Liver (tissue), 9 donors: ENCODE data around the gene OMP. TPM values are rescaled to one million over a fixed set of nuclear protein-coding genes. Genes with fewer than 3 reads are reported as not detected.

Experiments used
- DNase-seq: peaks from one replicate; pipeline ENCODE4 v3.0.0-alpha.2; 2017; ENCODE audit warnings: low spot score
- H3K27ac ChIP-seq, 2 donors: one replicate each; pipeline ENCODE4 v1.7.0; 2013; ENCODE audit warnings: inconsistent platforms in 2 of 2, low read length in 2 of 2, control low read depth in 1 of 2, low read depth in 1 of 2, mild to moderate bottlenecking in 1 of 2
- H3K27me3 ChIP-seq, 4 donors: one replicate each; pipeline versions ENCODE4 v1.6.1 to v1.7.0; 2013; ENCODE audit warnings: low read length in 3 of 4, inconsistent platforms in 1 of 4, mild to moderate bottlenecking in 1 of 4, moderate library complexity in 1 of 4; ENCODE audit not compliant: control insufficient read depth in 4 of 4, insufficient read depth in 4 of 4
- H3K36me3 ChIP-seq, 4 donors: one replicate each; pipeline versions ENCODE4 v1.6.1 to v1.7.0; 2013; ENCODE audit warnings: low read length in 3 of 4, mild to moderate bottlenecking in 3 of 4, low read depth in 1 of 4, moderate library complexity in 1 of 4; ENCODE audit not compliant: control insufficient read depth in 4 of 4, insufficient read depth in 3 of 4
- H3K4me1 ChIP-seq, 4 donors: one replicate each; pipeline versions ENCODE4 v1.6.1 to v1.7.0; 2013; ENCODE audit warnings: low read length in 3 of 4, mild to moderate bottlenecking in 3 of 4, moderate library complexity in 1 of 4; ENCODE audit not compliant: control insufficient read depth in 4 of 4, insufficient read depth in 4 of 4
- H3K4me3 ChIP-seq, 3 donors: one replicate each; pipeline versions ENCODE4 v1.6.1 to v1.7.0; 2013; ENCODE audit warnings: low read length in 3 of 3, control low read depth in 1 of 3, low read depth in 1 of 3, mild to moderate bottlenecking in 1 of 3
- H3K9ac ChIP-seq, 2 donors: one replicate each; pipeline ENCODE4 v1.7.0; 2013; ENCODE audit warnings: low read length in 2 of 2, mild to moderate bottlenecking in 2 of 2, moderate library complexity in 2 of 2, control low read depth in 1 of 2, low read depth in 1 of 2
- H3K9me3 ChIP-seq, 4 donors: one replicate each; pipeline versions ENCODE4 v1.6.1 to v1.7.0; 2013; ENCODE audit warnings: low read length in 3 of 4; ENCODE audit not compliant: control insufficient read depth in 4 of 4
- ATF3 ChIP-seq: IDR thresholded peaks from 2 replicates; pipeline ENCODE4 v1.6.1; 2016; ENCODE audit warnings: antibody characterized with exemption
- CTCF ChIP-seq: fragments of 150-350 bp; IDR thresholded peaks from 2 replicates; pipeline ENCODE4 v1.5.1; 2017; ENCODE audit warnings: improper control_type of control experiment, low read depth, low read length; ENCODE audit not compliant: missing input control
- EGR1 ChIP-seq, 2 donors: IDR thresholded peaks; 2 replicates each; pipeline ENCODE4 v1.6.1; 2016 to 2018; ENCODE audit warnings: antibody characterized with exemption in 2 of 2, low read depth in 2 of 2
- FOXA1 ChIP-seq: IDR thresholded peaks from 2 replicates; pipeline ENCODE4 v1.6.1; 2016; ENCODE audit warnings: antibody characterized with exemption
- FOXA2 ChIP-seq: IDR thresholded peaks from 2 replicates; pipeline ENCODE4 v1.6.1; 2016; ENCODE audit warnings: antibody characterized with exemption
- GABPA ChIP-seq, 2 donors: IDR thresholded peaks in 1 of 2; conservative IDR thresholded peaks in 1 of 2; 2 replicates each; pipeline ENCODE4 v1.6.1; 2016; ENCODE audit warnings: antibody characterized with exemption in 2 of 2, mild to moderate bottlenecking in 1 of 2, moderate library complexity in 1 of 2
- HNF4A ChIP-seq, 2 donors: conservative IDR thresholded peaks; 2 replicates each; pipeline ENCODE4 v1.6.1; 2016; ENCODE audit warnings: antibody characterized with exemption in 2 of 2, mild to moderate bottlenecking in 2 of 2
- HNF4G ChIP-seq: IDR thresholded peaks from 2 replicates; pipeline ENCODE4 v1.6.1; 2016; ENCODE audit warnings: antibody characterized with exemption
- JUND ChIP-seq, 2 donors: IDR thresholded peaks; 2 replicates each; pipeline ENCODE4 v1.6.1; 2016; ENCODE audit warnings: antibody characterized with exemption in 2 of 2
- MAX ChIP-seq: IDR thresholded peaks from 2 replicates; pipeline ENCODE4 v1.6.1; 2016; ENCODE audit warnings: antibody characterized with exemption
- NR2F2 ChIP-seq: IDR thresholded peaks from 2 replicates; pipeline ENCODE4 v1.6.1; 2016; ENCODE audit warnings: antibody characterized with exemption
- RAD21 ChIP-seq, 2 donors: IDR thresholded peaks; 2 replicates each; pipeline ENCODE4 v1.6.1; 2016; ENCODE audit warnings: antibody characterized with exemption in 2 of 2, mild to moderate bottlenecking in 2 of 2
- REST ChIP-seq: IDR thresholded peaks from 2 replicates; pipeline ENCODE4 v1.6.1; 2016; ENCODE audit warnings: antibody characterized with exemption, mild to moderate bottlenecking
- RXRA ChIP-seq, 2 donors: IDR thresholded peaks; 2 replicates each; pipeline ENCODE4 v1.6.1; 2017 to 2018; ENCODE audit warnings: antibody characterized with exemption in 2 of 2, mild to moderate bottlenecking in 1 of 2
- SP1 ChIP-seq: IDR thresholded peaks from 2 replicates; pipeline ENCODE4 v1.6.1; 2018; ENCODE audit warnings: antibody characterized with exemption, mild to moderate bottlenecking
- TAF1 ChIP-seq: conservative IDR thresholded peaks from 2 replicates; pipeline ENCODE4 v1.6.1; 2016; ENCODE audit warnings: antibody characterized with exemption, mild to moderate bottlenecking
- YY1 ChIP-seq: IDR thresholded peaks from 2 replicates; pipeline ENCODE4 v1.6.1; 2016; ENCODE audit warnings: antibody characterized with exemption, mild to moderate bottlenecking
- ZBTB33 ChIP-seq: IDR thresholded peaks from 2 replicates; pipeline ENCODE4 v1.6.1; 2016; ENCODE audit warnings: antibody characterized with exemption
- WGBS: extraction: QIAGEN DNeasy Blood & Tissue Kit; methylation state at CpG from one replicate; pipeline ENCODE4 v1.1.7; 2013; 5-methylcytosine and 5-hydroxymethylcytosine counted together
- polyA plus RNA-seq, 2 donors: library from polyadenylated mRNA; stranded (reverse) in 1 of 2; unstranded in 1 of 2; fragments of 200-250 nt in 1 of 2; fragments of >200 nt in 1 of 2; fragmentation: Nextera tagmentation in 1 of 2; extraction: Ambion mirVana in 1 of 2; gene quantifications; one replicate each; pipeline versions ENCODE4 v1.2.1 to v1.2.3, GENCODE V29; 2013 to 2015
- total RNA-seq, 2 donors: library from RNA; depleted of rRNA; stranded (reverse); fragments of >200 nt; gene quantifications; one replicate each; pipeline ENCODE4 v1.2.3, GENCODE V29; 2014
- donor health status: healthy.
- donor health status: healthy.
- donor health status: healthy.
- donor health status: healthy.
- donor health status: healthy.

OMP gene
- total and polyA plus RNA-seq, 4 donors, result 0.24 to 0.75 (median 0.65) TPM; not detected in 1

GRCh38 chr11:77113382-77114088 lies 10.9 kb downstream of the OMP start:
- Histone ChIP-seq H3K9ac (no peak overlapping the region), H3K36me3 (peaks cover under 1 to 42% (median 15%) of the 10 kb centered on the region in 4 donors), H3K27ac (no peak overlapping the region), H3K4me1 (peaks cover 0 to 12% (median 4%) of the 10 kb centered on the region in 4 donors), H3K4me3 (no peak overlapping the region), H3K27me3 (no peaks in the 10 kb centered on the region), H3K9me3 (no peaks in the 10 kb centered on the region)
- WGBS, result 60% methylated on average over 8 of the region's 8 CpGs
- TF ChIP-seq JUND (IDR thresholded peaks at IDR 0.05) (no peak), REST (no peak), FOXA2 (no peak), YY1 (no peak), GABPA (IDR thresholded peaks at IDR 0.05 in 1 of 2, conservative IDR thresholded peaks at IDR 0.05 in 1 of 2) (no peak), CTCF (peak; percentile 61), MAX (no peak), RXRA (IDR thresholded peaks at IDR 0.05) (no peak), SP1 (no peak), FOXA1 (no peak), RAD21 (IDR thresholded peaks at IDR 0.05) (peak; percentile 74 to 77), ATF3 (no peak), EGR1 (IDR thresholded peaks at IDR 0.05; ENCODE audit: low read depth in 2 of 2) (no peak), NR2F2 (no peak), ZBTB33 (no peak), HNF4A (conservative IDR thresholded peaks at IDR 0.05) (no peak), HNF4G (no peak), TAF1 (no peak)
- DNase-seq, result no peak
